Fibroblast of skin of right quadriceps (primary cell): ENCODE results near the gene ALOXE3.
"Not testable (repeated sequence)": the region's sequence is repeated elsewhere in the genome, so short reads cannot be mapped to it uniquely, and the experiment has no call there.

Experiments used
- DNase-seq: peaks from one replicate; pipeline ENCODE4 v3.0.0-alpha.2; 2013

ALOXE3 gene

GRCh38 chr17:8121407-8121680, 3.0 kb upstream of the ALOXE3 start:
- DNase-seq = no peak

- peak; percentile 79 for DNase-seq
These were observed 2.4 kb upstream of the ALOXE3 start for GRCh38 chr17:8120520-8121406.

GRCh38 chr17:8119581-8120519, 1.5 kb upstream of the ALOXE3 start:
- peak; percentile 94 for DNase-seq

GRCh38 chr17:8118769-8119580, 661 bp upstream of the ALOXE3 start:
- peak; percentile 83 for DNase-seq

- no peak for DNase-seq
These were observed 841 bp downstream of the ALOXE3 start for GRCh38 chr17:8117367-8117979.

GRCh38 chr17:8116776-8117175, 1.5 kb downstream of the ALOXE3 start:
- DNase-seq = no peak

- DNase-seq = no peak
These were observed 7.4 kb downstream of the ALOXE3 start for GRCh38 chr17:8110907-8111306.

- DNase-seq = no peak
These were observed 7.9 kb downstream of the ALOXE3 start for GRCh38 chr17:8110456-8110804.

GRCh38 chr17:8109661-8110455, 8.5 kb downstream of the ALOXE3 start:
- no peak for DNase-seq

GRCh38 chr17:8108972-8109660, 9.2 kb downstream of the ALOXE3 start:
- DNase-seq = no peak

- not testable (repeated sequence) for DNase-seq
These were observed 11.3 kb downstream of the ALOXE3 start for GRCh38 chr17:8106980-8107379.

- DNase-seq = peak; percentile 35
These were observed 12.3 kb downstream of the ALOXE3 start for GRCh38 chr17:8105957-8106398.

GRCh38 chr17:8104911-8105310, 13.4 kb downstream of the ALOXE3 start:
- no peak for DNase-seq

GRCh38 chr17:8103549-8103948, 14.8 kb downstream of the ALOXE3 start:
- DNase-seq = no peak

GRCh38 chr17:8101721-8102120, 16.6 kb downstream of the ALOXE3 start:
- no peak for DNase-seq

GRCh38 chr17:8100763-8101162, 17.6 kb downstream of the ALOXE3 start:
- no peak for DNase-seq

- no peak for DNase-seq
These were observed 18.2 kb downstream of the ALOXE3 start for GRCh38 chr17:8100111-8100510.

GRCh38 chr17:8096541-8096940, 21.8 kb downstream of the ALOXE3 start:
- DNase-seq = no peak

GRCh38 chr17:8095361-8095760, 23.0 kb downstream of the ALOXE3 start:
- DNase-seq = no peak

GRCh38 chr17:8091033-8091687, 27.2 kb downstream of the ALOXE3 start:
- no peak for DNase-seq

GRCh38 chr17:8089728-8090127, 28.6 kb downstream of the ALOXE3 start:
- no peak for DNase-seq
